H1 (cell line): Measurements from ENCODE around the gene KCNT1. TPM values are rescaled to one million over a fixed set of nuclear protein-coding genes. Genes with fewer than 3 reads are reported as not detected.
A peak's percentile ranks its signal among the peaks of the same experiment; 100 is the strongest.

ENCODE experiments used
- CTCF ChIA-PET: fragments of 300-600 bp; sonication (Branson Sonifier 250); formaldehyde crosslinking; loops from one replicate; lab custom pipeline; 2021; ENCODE audit not compliant: partially characterized antibody; lab: Charles Lee
- POLR2A ChIA-PET: fragments of 300-600 bp; sonication (Branson Sonifier 250); formaldehyde crosslinking; loops from one replicate; lab custom pipeline; 2021; ENCODE audit warnings: inconsistent platforms; ENCODE audit not compliant: partially characterized antibody; lab: Charles Lee
- DNase-seq, 2 experiments: peaks; one replicate each; pipeline versions ENCODE4 v3.0.0 to v3.0.0-alpha.2; 2010 to 2022; ENCODE audit warnings: low spot score in 2 of 2, low read depth in 1 of 2, mixed read lengths in 1 of 2
- FAIRE-seq: peaks from 2 replicates; lab custom pipeline; 2011; peaks lifted over from hg19 to GRCh38; lab: Jason Lieb, UNC
- H2AFZ ChIP-seq: 2 replicates; pipeline ENCODE4 v1.8.1; 2012; ENCODE audit warnings: low read length, inconsistent platforms
- H2AK5ac ChIP-seq: 2 replicates; pipeline ENCODE4 v1.6.1; 2013; ENCODE audit warnings: low read depth, low read length
- H2BK120ac ChIP-seq: replicated peaks from 2 replicates; pipeline ENCODE3; 2013; ENCODE audit warnings: low read depth, low read length, inconsistent platforms
- H2BK12ac ChIP-seq: 2 replicates; pipeline ENCODE4 v1.6.1; 2013; ENCODE audit warnings: low read depth, low read length
- H2BK15ac ChIP-seq: 2 replicates; pipeline ENCODE4 v1.6.1; 2013; ENCODE audit warnings: low read length
- H2BK20ac ChIP-seq: 2 replicates; pipeline ENCODE4 v1.6.1; 2013; ENCODE audit warnings: low read length
- H2BK5ac ChIP-seq: 2 replicates; pipeline ENCODE4 v1.6.1; 2013; ENCODE audit warnings: low read depth, low read length
- H3K14ac ChIP-seq: 2 replicates; pipeline ENCODE4 v1.6.1; 2013; ENCODE audit warnings: inconsistent platforms; ENCODE audit not compliant: insufficient read length
- H3K18ac ChIP-seq: 2 replicates; pipeline ENCODE4 v1.6.1; 2013; ENCODE audit warnings: low read length; ENCODE audit errors: extremely low read depth
- H3K23ac ChIP-seq: 2 replicates; pipeline ENCODE4 v1.6.1; 2013; ENCODE audit warnings: inconsistent platforms; ENCODE audit not compliant: insufficient read length
- H3K23me2 ChIP-seq: 2 replicates; pipeline ENCODE4 v1.6.1; 2013; ENCODE audit warnings: low read depth, low read length
- H3K27ac ChIP-seq: 2 replicates; pipeline ENCODE4 v1.6.1; 2011; ENCODE audit warnings: low read depth, low read length, inconsistent platforms
- H3K27me3 ChIP-seq, 4 experiments: replicated peaks in 1 of 4; 1 replicate in 1 of 4; 2 replicates in 3 of 4; pipeline versions ENCODE4 v1.6.1 to v1.8.1; 2011 to 2013; ENCODE audit warnings: low read length in 3 of 4, mild to moderate bottlenecking in 3 of 4, inconsistent platforms in 2 of 4, mixed read lengths in 2 of 4, moderate library complexity in 1 of 4; ENCODE audit not compliant: control insufficient read depth in 3 of 4, insufficient read depth in 3 of 4; ENCODE audit errors: extremely low read depth in 1 of 4
- H3K36me3 ChIP-seq, 4 experiments: 2 replicates each; pipeline versions ENCODE4 v1.6.1 to v1.8.1; 2011 to 2013; ENCODE audit warnings: mild to moderate bottlenecking in 4 of 4, low read length in 3 of 4, moderate library complexity in 2 of 4, control low read depth in 1 of 4, inconsistent platforms in 1 of 4; ENCODE audit not compliant: insufficient read depth in 4 of 4, control insufficient read depth in 2 of 4
- H3K4ac ChIP-seq: replicated peaks from 2 replicates; pipeline ENCODE3; 2013; ENCODE audit warnings: low read length, low read depth, mixed read lengths, inconsistent platforms; ENCODE audit not compliant: insufficient read length
- H3K4me1 ChIP-seq, 4 experiments: replicated peaks in 1 of 4; 1 replicate in 1 of 4; 2 replicates in 3 of 4; pipeline versions ENCODE4 v1.6.1 to v1.8.1; 2011 to 2013; ENCODE audit warnings: low read length in 3 of 4, inconsistent platforms in 2 of 4, mixed read lengths in 1 of 4; ENCODE audit not compliant: insufficient read depth in 4 of 4, control insufficient read depth in 3 of 4
- H3K4me2 ChIP-seq, 2 experiments: 2 replicates each; pipeline versions ENCODE4 v1.6.1 to v1.8.1; 2011 to 2013; ENCODE audit warnings: low read depth in 2 of 2, low read length in 2 of 2, control low read depth in 1 of 2, inconsistent platforms in 1 of 2, mild to moderate bottlenecking in 1 of 2; ENCODE audit not compliant: insufficient read depth in 1 of 2
- H3K4me3 ChIP-seq, 4 experiments: fragments of 200-600, 300-600 bp in 1 of 4; sonication (generic), shearing (Covaris generic), sonication (Bioruptor Twin) in 1 of 4; 2 replicates each; pipeline versions ENCODE4 v1.5.1 to v1.8.1; 2011 to 2016; ENCODE audit warnings: low read length in 4 of 4, low read depth in 3 of 4, control low read depth in 2 of 4, inconsistent platforms in 2 of 4, mild to moderate bottlenecking in 2 of 4, mixed read lengths in 1 of 4, moderate library complexity in 1 of 4; ENCODE audit not compliant: insufficient read depth in 2 of 4; ENCODE audit errors: extremely low read depth in 1 of 4
- H3K56ac ChIP-seq: replicated peaks from 2 replicates; pipeline ENCODE3; 2013; ENCODE audit warnings: low read depth, mild to moderate bottlenecking, mixed read lengths, low read length, inconsistent platforms; ENCODE audit not compliant: insufficient read length
- H3K79me1 ChIP-seq: 2 replicates; pipeline ENCODE4 v1.6.1; 2013; ENCODE audit warnings: low read depth, low read length, control low read depth
- H3K79me2 ChIP-seq, 2 experiments: 2 replicates each; pipeline versions ENCODE4 v1.6.1 to v1.8.1; 2012 to 2013; ENCODE audit warnings: low read length in 2 of 2, mild to moderate bottlenecking in 2 of 2, inconsistent platforms in 1 of 2; ENCODE audit not compliant: insufficient read depth in 2 of 2, control insufficient read depth in 1 of 2
- H3K9ac ChIP-seq, 4 experiments: replicated peaks in 1 of 4; 1 replicate in 1 of 4; 2 replicates in 3 of 4; pipeline versions ENCODE4 v1.6.1 to v1.8.1; 2011 to 2013; ENCODE audit warnings: low read depth in 3 of 4, low read length in 3 of 4, control low read depth in 2 of 4, mild to moderate bottlenecking in 2 of 4, moderate library complexity in 2 of 4, inconsistent platforms in 1 of 4; ENCODE audit errors: extremely low read depth in 1 of 4
- H3K9me3 ChIP-seq, 2 experiments: 2 replicates each; pipeline versions ENCODE4 v1.6.1 to v1.8.1; 2012 to 2013; ENCODE audit warnings: mild to moderate bottlenecking in 2 of 2, moderate library complexity in 2 of 2, control low read depth in 1 of 2, inconsistent platforms in 1 of 2, low read depth in 1 of 2, low read length in 1 of 2, mixed read lengths in 1 of 2; ENCODE audit not compliant: insufficient read depth in 2 of 2
- H4K20me1 ChIP-seq, 2 experiments: replicated peaks in 1 of 2; 2 replicates each; pipeline versions ENCODE3 to v1.8.1; 2011 to 2013; ENCODE audit warnings: inconsistent platforms in 2 of 2, low read length in 2 of 2, mild to moderate bottlenecking in 1 of 2; ENCODE audit not compliant: insufficient read depth in 2 of 2, control insufficient read depth in 1 of 2
- H4K5ac ChIP-seq: 2 replicates; pipeline ENCODE4 v1.6.1; 2013; ENCODE audit warnings: low read length, low read depth, mixed read lengths, inconsistent platforms; ENCODE audit not compliant: insufficient read length
- H4K8ac ChIP-seq: 2 replicates; pipeline ENCODE4 v1.8.0; 2013; ENCODE audit warnings: mild to moderate bottlenecking, moderate library complexity, low read length, inconsistent platforms; ENCODE audit not compliant: insufficient read depth; ENCODE audit errors: extremely low read depth
- H4K91ac ChIP-seq: replicated peaks from 2 replicates; pipeline ENCODE3; 2013; ENCODE audit warnings: low read length, mixed read lengths, inconsistent platforms; ENCODE audit not compliant: insufficient read length
- ASH2L ChIP-seq: fragments of 200-600, 300-600 bp; sonication (generic); IDR thresholded peaks from one replicate; pipeline ENCODE4 v1.7.1; 2017; ENCODE audit warnings: low read length
- CBX5 ChIP-seq: fragments of 300-800, 300-1000 bp; sonication (generic); IDR thresholded peaks from 2 replicates; pipeline ENCODE4 v1.7.1; 2016; ENCODE audit warnings: antibody characterized with exemption, low read length, low read depth
- EZH2 ChIP-seq: fragments of 200-600 bp; sonication (generic); IDR thresholded peaks from 2 replicates; pipeline ENCODE4 v1.7.1; 2012; ENCODE audit warnings: low read depth, mild to moderate bottlenecking, moderate library complexity, low read length, inconsistent platforms; ENCODE audit not compliant: severe bottlenecking
- KDM5A ChIP-seq: fragments of 200-600 bp; IDR thresholded peaks from 2 replicates; pipeline ENCODE4 v1.7.1; 2012; ENCODE audit warnings: mild to moderate bottlenecking, low read length, inconsistent platforms, mixed read lengths
- MAFK ChIP-seq: IDR thresholded peaks from 2 replicates; pipeline ENCODE4 v1.6.1; 2012; ENCODE audit warnings: low read depth, mild to moderate bottlenecking, improper control_type of control experiment, low read length
- RNF2 ChIP-seq: fragments of 200-900, 300-1000 bp; sonication (generic); IDR thresholded peaks from 2 replicates; pipeline ENCODE4 v1.7.1; 2016; ENCODE audit warnings: borderline replicate concordance, low read depth, mild to moderate bottlenecking, antibody characterized with exemption, low read length; ENCODE audit not compliant: poor library complexity, severe bottlenecking; ENCODE audit errors: missing control alignments
- SP1 ChIP-seq: IDR thresholded peaks from 2 replicates; pipeline ENCODE4 v1.6.1; 2011; ENCODE audit warnings: low read depth, low read length
- TAF7 ChIP-seq: optimal IDR thresholded peaks from 2 replicates; pipeline ENCODE3; 2011; ENCODE audit warnings: low read depth, mild to moderate bottlenecking, inconsistent platforms, low read length, moderate library complexity, borderline replicate concordance
- TEAD4 ChIP-seq: IDR thresholded peaks from 2 replicates; pipeline ENCODE4 v1.6.1; 2012; ENCODE audit warnings: low read depth, low read length, inconsistent platforms, mixed read lengths
- WGBS, 2 experiments: shearing (Covaris generic) in 1 of 2; methylation state at CpG; one replicate each; pipeline versions ENCODE4 v1.1.6 to v1.1.7; 2013 to 2015; ENCODE audit warnings: low lambda C conversion rate in 2 of 2, mixed read lengths in 2 of 2, inconsistent platforms in 1 of 2, low coverage in 1 of 2, missing lambda C conversion rate in 1 of 2; ENCODE audit not compliant: insufficient replicate concordance in 2 of 2, insufficient coverage in 1 of 2, insufficient read length in 1 of 2; ENCODE audit errors: extremely low coverage in 1 of 2, missing lambda C conversion rate in 1 of 2; 5-methylcytosine and 5-hydroxymethylcytosine counted together
- polyA plus RNA-seq, 7 experiments: library from polyadenylated mRNA; depleted of rRNA in 3 of 7; stranded (reverse) in 5 of 7; unstranded in 2 of 7; fragments of >200 nt in 5 of 7; fragments of 200-250 nt in 2 of 7; gene quantifications; 1 replicate in 5 of 7; 2 replicates in 1 of 7; 4 replicates in 1 of 7; pipeline versions ENCODE4 v1.2.1 to v1.2.3, GENCODE V29; 2011 to 2013; ENCODE audit warnings: missing spikeins in 2 of 7, mixed read lengths in 2 of 7
- total RNA-seq: library from RNA; stranded (reverse); fragmentation: NEBNext Ultra II Directional; extraction: Animal tissue kit (Norgen Biotek cat#: 25700); gene quantifications from 2 replicates; pipeline ENCODE4 v1.2.1, GENCODE V29; 2021
- TF ChIP-seq, protein P1 (sequence below), 3 experiments: IDR thresholded peaks; 1 replicate in 2 of 3; 2 replicates in 1 of 3; pipeline versions ENCODE4 v1.5.1 to v1.6.1; 2011; ENCODE audit warnings: low read length in 3 of 3, mild to moderate bottlenecking in 3 of 3, inconsistent platforms in 2 of 3, low read depth in 1 of 3, moderate library complexity in 1 of 3; ENCODE audit not compliant: insufficient read depth in 1 of 3; ENCODE audit errors: control extremely low read depth in 1 of 3

KCNT1 gene
- total and polyA plus RNA-seq, 2 of the 8 experiments (the other 6 are each of a cell fraction or from before 2014, with no cell fraction given): 0.13 to 0.20 TPM

DNA sequence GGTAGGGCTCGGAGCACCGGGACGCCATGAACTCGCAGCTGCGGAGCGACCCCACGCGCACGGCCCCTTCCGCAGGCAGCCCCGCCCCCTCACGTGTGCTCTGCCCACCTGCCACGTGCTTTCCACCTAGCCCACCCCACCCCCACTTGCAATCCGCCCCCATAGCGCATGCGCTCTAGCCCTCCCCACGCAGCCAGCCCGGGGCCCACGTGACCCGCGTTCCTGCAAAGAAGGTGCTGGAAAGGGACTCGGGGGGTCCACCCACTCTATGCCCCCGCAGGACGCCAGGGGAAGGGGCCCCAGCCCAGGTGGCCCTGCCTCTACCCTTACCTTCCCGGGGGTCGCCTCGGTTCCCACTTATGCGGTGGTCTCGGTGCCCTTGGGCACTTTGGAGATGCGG is 2.5 kb upstream of the KCNT1 start, which contains the start of gene SOHLH1:
Gene SOHLH1, minus strand, starts transcription at position 42 of the 400 bp plus-strand sequence. Its CDS starts 14 bp downstream, at position 28.
- H3K9me3 ChIP-seq: no peaks in the 10 kb centered on the region
- H3K14ac ChIP-seq: no peak within 1 kb of the TSS
- no peaks in the 10 kb centered on the region for H3K79me1 ChIP-seq
- H3K79me2 ChIP-seq: no peaks in the 10 kb centered on the region
- H2BK12ac ChIP-seq: peak within 1 kb of the TSS; percentile 39; the same call in 1 of the 2 replicates
- no peak within 1 kb of the TSS for H3K23ac ChIP-seq
- no peak within 1 kb of the TSS for H4K5ac ChIP-seq
- H2BK5ac ChIP-seq: 0 out of 2 replicates have a peak within 1 kb of the TSS, but pooled peaks have one; percentile 24
- H4K8ac ChIP-seq: no peak within 1 kb of the TSS; the same call in 1 of the 2 replicates
- peaks cover 0 to 2% of the 10 kb centered on the region in 2 experiments for H4K20me1 ChIP-seq
- H3K27ac ChIP-seq: no peak within 1 kb of the TSS
- no peak within 1 kb of the TSS; the same call in 1 of the 2 replicates for H3K18ac ChIP-seq
- no peak within 1 kb of the TSS for H2AK5ac ChIP-seq
- H3K4me2 ChIP-seq: no peak within 1 kb of the TSS
- ChIA-PET CTCF (interaction anchor here (1.1 to 1.6 kb wide), 2 partner anchors 28 to 93 kb away, joined by 3 to 4 read pairs; no protein-coding TSS in a partner anchor), POLR2A (no interaction called here)
- H3K9ac ChIP-seq: no peak within 1 kb of the TSS
- H3K4ac ChIP-seq: no peak within 1 kb of the TSS
- DNase-seq (no peak), FAIRE-seq (no peak)
- H4K91ac ChIP-seq: no peak within 1 kb of the TSS
- peaks cover 3% of the 10 kb centered on the region; the same call in 1 of the 2 replicates for H3K23me2 ChIP-seq
- H3K56ac ChIP-seq: no peak within 1 kb of the TSS
- H3K4me1 ChIP-seq: peaks cover 0 to 17% (median under 1%) of the 10 kb centered on the region in 4 experiments; a peak in 2 of 7 replicates
- peaks cover 0 to 14% (median 4%) of the 10 kb centered on the region in 4 experiments; a peak in 4 of 7 replicates for H3K27me3 ChIP-seq
- H3K4me3 ChIP-seq: no peak within 1 kb of the TSS
- H3K36me3 ChIP-seq: no peaks in the 10 kb centered on the region
- H2BK120ac ChIP-seq: no peak within 1 kb of the TSS
- 92% methylated on average over 14 of the region's 30 CpGs; no CpG with 5 or more reads in 1 of the 2 experiments for WGBS, 2 experiments
- no peak within 1 kb of the TSS for H2AFZ ChIP-seq
- H2BK15ac ChIP-seq: no peak within 1 kb of the TSS
- no peak within 1 kb of the TSS for H2BK20ac ChIP-seq
- TF ChIP-seq KDM5A (no peak), TEAD4 (no peak), EZH2 (no peak), SP1 (no peak), RNF2 (no peak), CBX5 (no peak), TAF7 (no peak), ASH2L (no peak), MAFK (no peak)
- TF ChIP-seq, protein P1, sequence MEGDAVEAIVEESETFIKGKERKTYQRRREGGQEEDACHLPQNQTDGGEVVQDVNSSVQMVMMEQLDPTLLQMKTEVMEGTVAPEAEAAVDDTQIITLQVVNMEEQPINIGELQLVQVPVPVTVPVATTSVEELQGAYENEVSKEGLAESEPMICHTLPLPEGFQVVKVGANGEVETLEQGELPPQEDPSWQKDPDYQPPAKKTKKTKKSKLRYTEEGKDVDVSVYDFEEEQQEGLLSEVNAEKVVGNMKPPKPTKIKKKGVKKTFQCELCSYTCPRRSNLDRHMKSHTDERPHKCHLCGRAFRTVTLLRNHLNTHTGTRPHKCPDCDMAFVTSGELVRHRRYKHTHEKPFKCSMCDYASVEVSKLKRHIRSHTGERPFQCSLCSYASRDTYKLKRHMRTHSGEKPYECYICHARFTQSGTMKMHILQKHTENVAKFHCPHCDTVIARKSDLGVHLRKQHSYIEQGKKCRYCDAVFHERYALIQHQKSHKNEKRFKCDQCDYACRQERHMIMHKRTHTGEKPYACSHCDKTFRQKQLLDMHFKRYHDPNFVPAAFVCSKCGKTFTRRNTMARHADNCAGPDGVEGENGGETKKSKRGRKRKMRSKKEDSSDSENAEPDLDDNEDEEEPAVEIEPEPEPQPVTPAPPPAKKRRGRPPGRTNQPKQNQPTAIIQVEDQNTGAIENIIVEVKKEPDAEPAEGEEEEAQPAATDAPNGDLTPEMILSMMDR (IDR thresholded peaks at IDR 0.05; ENCODE audit: control extremely low read depth in 1 of 3, insufficient read depth in 1 of 3, low read depth in 1 of 3, low read length in 3 of 3): no peak
